Retina (tissue), 1 donor: ENCODE results near the gene TP53BP2.
"Not testable (repeated sequence)": the region's sequence is repeated elsewhere in the genome, so short reads cannot be mapped to it uniquely, and the experiment has no call there.

Source experiments
- DNase-seq: peaks from one replicate; pipeline ENCODE4 v3.0.0-alpha.2; 2016

TP53BP2 gene

GRCh38 chr1:223829678-223830077 lies 16.1 kb downstream of the TP53BP2 start:
- DNase-seq: no peak

- no peak for DNase-seq
Observed at GRCh38 chr1:223828162-223828848, 17.4 kb downstream of the TP53BP2 start.

- DNase-seq: no peak
Observed at GRCh38 chr1:223827193-223827663, 18.5 kb downstream of the TP53BP2 start.

GRCh38 chr1:223825767-223826748 lies 19.7 kb downstream of the TP53BP2 start:
- no peak for DNase-seq

GRCh38 chr1:223824712-223825111 lies 21.0 kb downstream of the TP53BP2 start:
- DNase-seq: no peak

- DNase-seq: no peak
Observed at GRCh38 chr1:223824287-223824686, 21.5 kb downstream of the TP53BP2 start.

DNA sequence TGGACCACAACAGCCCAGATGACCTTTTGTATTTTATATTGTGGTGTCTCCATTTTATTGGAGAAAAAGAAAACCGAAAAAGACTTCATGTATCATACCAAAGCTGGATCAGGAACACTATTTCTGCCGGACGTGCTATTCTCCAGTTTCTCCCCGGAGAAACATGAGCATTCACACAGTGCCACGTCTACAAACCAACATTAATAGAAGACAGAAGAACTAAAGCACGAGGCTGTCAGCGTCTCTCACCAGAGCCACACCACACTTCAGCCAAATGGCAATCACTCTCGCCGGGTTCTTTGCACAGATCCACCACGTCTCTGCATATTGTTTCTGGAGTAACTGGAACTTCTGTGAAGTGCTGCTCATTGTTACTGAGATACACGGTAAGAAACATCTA lies 24.8 kb downstream of the TP53BP2 start:
- DNase-seq: no peak

DNA sequence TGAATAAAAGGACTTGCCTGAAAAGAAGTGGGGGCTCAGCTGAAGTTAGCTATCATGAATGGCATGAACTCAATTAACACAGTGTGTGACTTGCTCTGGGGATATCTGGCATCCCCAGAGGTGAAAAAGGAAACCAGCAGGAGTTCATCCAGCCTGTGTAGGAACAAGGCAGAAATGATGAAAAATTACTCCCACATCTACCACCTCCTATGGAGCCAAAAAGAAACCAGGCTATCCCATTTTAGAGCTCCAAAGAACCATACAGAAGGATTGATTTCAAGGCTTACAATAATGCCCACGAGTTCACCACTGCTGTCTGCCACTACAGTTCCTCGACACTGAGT lies 25.3 kb downstream of the TP53BP2 start:
- no peak for DNase-seq

DNA sequence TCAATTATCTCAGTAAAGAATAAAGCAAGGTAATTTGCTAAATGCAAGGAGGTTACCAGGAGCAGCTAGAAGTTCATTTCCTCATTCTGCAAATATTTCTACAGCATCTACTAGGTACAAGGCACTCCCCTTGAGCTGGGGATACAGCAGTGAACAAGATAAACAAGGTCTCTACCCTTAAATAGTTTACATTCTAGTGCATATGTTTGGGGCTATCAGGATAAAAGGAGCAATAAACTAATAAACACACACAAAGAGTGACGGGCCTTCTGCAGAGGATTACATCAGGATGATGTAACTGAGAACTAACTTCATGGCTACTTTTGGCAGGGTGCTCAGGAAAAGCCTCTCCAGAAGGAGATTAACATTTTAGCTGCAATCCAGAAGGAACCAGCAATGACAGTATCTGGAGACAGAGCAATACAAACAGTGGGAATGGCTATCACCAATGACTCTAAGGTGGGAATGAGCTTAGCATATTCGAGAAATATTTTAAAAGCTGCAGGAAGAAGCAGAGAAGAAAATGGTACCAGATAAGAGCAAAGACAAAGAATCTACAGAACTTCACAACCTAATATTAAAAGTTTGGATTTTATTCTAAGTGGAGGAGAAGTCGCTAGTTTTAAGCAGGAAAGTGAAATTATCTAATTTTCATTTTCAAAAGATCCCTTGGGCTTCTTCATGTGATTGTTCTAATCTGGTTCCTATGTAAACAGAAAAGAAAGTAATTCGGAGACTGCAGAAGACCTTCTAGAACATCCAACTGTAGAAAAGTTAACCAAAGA lies 25.8 kb downstream of the TP53BP2 start:
- DNase-seq: no peak

DNA sequence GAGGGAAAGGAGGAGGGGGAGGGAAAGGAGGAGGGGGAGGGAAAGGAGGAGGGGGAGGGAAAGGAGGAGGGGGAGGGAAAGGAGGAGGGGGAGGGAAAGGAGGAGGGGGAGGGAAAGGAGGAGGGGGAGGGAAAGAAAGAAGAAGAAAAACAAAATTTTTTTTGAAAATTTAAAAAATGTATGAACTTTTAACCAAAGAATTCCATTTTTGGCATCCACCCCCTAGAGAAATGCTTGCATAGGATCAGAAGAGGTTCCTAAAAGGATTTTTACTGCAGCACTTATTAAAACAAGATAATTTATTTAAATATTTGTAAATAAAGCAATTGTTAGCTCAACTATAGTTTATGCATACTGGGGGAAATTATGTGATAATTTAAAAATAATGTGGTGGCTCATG lies 28.5 kb downstream of the TP53BP2 start:
- not testable (repeated sequence) for DNase-seq

DNA sequence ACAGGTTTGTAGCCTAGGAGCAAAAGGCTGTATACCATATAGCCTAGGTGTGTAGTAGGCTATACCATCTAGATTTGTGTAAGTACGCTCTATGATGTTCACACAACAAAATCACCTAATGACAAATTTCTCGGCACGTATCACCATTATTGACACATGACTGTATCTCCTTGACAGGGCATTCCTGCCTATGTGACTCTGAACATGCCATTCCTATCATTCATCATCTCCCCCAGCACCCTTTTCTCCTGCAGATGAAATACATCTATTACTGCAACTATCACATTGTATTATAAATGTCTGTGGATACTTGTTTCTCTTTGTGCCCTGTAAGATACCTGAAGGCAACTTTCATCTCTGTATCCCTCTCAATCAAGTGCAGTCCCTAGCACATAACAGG lies 29.9 kb downstream of the TP53BP2 start:
- no peak for DNase-seq

GRCh38 chr1:223815020-223815853 lies 30.5 kb downstream of the TP53BP2 start:
- no peak for DNase-seq

DNA sequence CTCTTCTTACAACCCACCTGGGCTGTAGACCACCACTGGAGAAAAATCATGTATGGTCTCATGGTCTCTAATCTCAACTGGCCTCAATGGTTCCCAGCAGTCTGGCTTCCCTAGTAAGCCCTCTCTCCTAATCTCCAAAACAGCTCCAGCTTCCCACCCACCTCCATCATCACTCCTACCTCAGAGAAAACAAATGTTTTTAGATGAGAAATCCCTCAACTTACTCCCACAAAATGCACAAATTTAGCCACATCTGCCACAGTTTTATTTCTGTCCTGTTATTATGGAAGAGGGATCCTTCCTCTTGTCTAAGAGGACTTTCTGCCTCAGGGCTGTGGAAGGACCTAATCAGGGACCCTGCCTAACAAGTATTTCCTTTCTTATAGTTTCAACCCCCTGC lies 32.1 kb downstream of the TP53BP2 start:
- DNase-seq: no peak

- no peak for DNase-seq
Observed at GRCh38 chr1:223811634-223812101, 34.1 kb downstream of the TP53BP2 start.

GRCh38 chr1:223810586-223810985 lies 35.2 kb downstream of the TP53BP2 start:
- DNase-seq: no peak

GRCh38 chr1:223809905-223810304 lies 35.8 kb downstream of the TP53BP2 start:
- DNase-seq: not testable (repeated sequence)

- no peak for DNase-seq
Observed at GRCh38 chr1:223803211-223803610, 42.5 kb downstream of the TP53BP2 start.

- no peak for DNase-seq
Observed at GRCh38 chr1:223802602-223803001, 43.1 kb downstream of the TP53BP2 start.

GRCh38 chr1:223802032-223802431 lies 43.7 kb downstream of the TP53BP2 start:
- no peak for DNase-seq

DNA sequence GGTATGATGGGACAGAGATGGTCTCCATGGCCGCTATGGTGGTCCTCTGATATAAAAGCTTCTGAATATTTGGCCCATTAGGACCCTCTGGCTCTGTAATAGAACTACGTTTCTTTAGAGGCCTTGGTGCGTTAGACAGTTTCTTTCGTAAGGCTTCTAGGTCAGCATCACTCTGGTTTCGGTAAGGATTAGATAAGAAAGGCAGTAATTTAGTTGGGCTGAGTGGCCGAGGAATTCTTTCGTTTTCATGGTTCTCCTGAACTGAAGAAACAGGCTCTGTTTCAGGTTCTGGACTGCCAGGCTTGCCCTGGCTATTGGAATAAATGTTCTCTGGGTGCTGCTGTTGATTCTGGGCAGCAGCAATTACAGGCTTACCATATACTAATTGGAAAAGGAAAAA lies 49.5 kb downstream of the TP53BP2 start:
- DNase-seq: no peak

DNA sequence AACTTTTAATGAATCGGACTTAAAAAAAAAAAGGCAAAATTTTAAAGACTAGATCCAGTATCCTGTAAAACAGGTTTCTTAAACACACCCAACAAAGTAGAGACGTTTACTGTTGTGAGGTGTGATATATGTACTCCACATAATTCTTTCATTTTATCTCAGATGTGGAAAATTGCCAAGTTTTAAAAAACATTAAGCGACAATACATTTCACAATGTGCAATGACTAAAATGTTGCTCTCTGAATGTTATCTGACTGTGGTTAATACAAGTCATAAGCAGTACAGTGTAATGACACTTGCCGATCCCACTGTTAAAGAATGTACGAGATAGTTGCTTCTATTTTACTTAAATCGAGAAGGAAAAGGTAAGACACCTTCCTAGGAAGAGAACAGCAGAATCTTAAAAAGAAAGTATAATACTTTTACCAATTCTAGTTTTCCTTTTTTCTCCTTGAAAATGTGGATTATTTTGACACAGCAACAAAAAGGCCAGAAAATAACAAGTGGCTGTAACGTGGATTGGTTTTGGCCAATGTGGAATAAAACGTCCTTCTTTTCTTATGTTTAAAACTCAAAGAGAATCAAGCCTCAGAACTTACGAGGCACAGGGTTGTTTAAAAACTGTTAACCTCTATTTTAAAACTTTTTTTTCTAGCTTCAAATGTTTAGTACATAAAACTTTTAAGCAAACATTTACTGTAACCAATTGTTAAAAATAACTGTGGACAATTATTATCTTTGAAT lies 51.4 kb downstream of the TP53BP2 start:
- no peak for DNase-seq
